Skeletal muscle tissue (tissue), 4 donors: ENCODE results near the gene PDILT. TPM values are rescaled to one million over a fixed set of nuclear protein-coding genes. Genes with fewer than 3 reads are reported as not detected.
"Not testable (repeated sequence)": the region's sequence is repeated elsewhere in the genome, so short reads cannot be mapped to it uniquely, and the experiment has no call there.

Source experiments
- H3K27ac ChIP-seq: one replicate; pipeline ENCODE4 v1.7.0; 2013; ENCODE audit warnings: mild to moderate bottlenecking, low read depth, low read length, inconsistent platforms
- H3K27me3 ChIP-seq, 3 donors: one replicate each; pipeline ENCODE4 v1.7.0; 2013; ENCODE audit warnings: low read length in 3 of 3; ENCODE audit not compliant: control insufficient read depth in 3 of 3, insufficient read depth in 3 of 3
- H3K36me3 ChIP-seq, 3 donors: one replicate each; pipeline ENCODE4 v1.7.0; 2013; ENCODE audit warnings: low read length in 3 of 3; ENCODE audit not compliant: control insufficient read depth in 3 of 3, insufficient read depth in 3 of 3
- H3K4me1 ChIP-seq, 3 donors: one replicate each; pipeline ENCODE4 v1.7.0; 2013; ENCODE audit warnings: low read length in 3 of 3, mild to moderate bottlenecking in 3 of 3; ENCODE audit not compliant: control insufficient read depth in 3 of 3, insufficient read depth in 3 of 3
- H3K4me3 ChIP-seq, 3 donors: one replicate each; pipeline ENCODE4 v1.7.0; 2013; ENCODE audit warnings: low read length in 3 of 3
- H3K9ac ChIP-seq, 3 donors: one replicate each; pipeline ENCODE4 v1.7.0; 2013; ENCODE audit warnings: low read length in 3 of 3, mild to moderate bottlenecking in 3 of 3, moderate library complexity in 2 of 3, low read depth in 1 of 3
- H3K9me3 ChIP-seq, 3 donors: one replicate each; pipeline ENCODE4 v1.7.0; 2013; ENCODE audit warnings: low read length in 3 of 3; ENCODE audit not compliant: control insufficient read depth in 3 of 3
- total RNA-seq: library from RNA; depleted of rRNA; stranded (reverse); fragments of >200 nt; gene quantifications from one replicate; pipeline ENCODE4 v1.2.3, GENCODE V29; 2014
- donor health status: Osteomylitis.

Gene PDILT
- total RNA-seq, 1 donor from 2014 or later: not detected

DNA sequence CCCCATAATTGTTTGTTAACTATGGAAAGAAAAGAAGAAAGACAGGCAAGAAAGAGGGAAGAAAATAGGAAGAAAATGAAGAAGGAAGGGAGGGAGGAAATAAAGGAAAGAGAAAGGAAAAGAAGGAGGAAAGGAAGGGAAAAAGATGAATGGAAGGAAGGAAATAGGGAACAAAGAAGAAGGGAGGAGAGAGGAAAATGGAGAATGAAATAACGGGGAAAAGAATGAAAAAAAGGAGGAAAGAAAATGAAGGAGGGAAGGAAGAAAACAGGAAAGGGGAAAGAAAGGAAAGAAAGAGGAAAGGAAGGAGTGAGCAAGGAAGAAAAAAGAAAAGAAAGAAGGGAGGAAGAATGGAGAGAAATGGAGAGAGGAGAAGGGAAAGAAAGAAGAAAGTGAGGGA lies 25.9 kb upstream of the PDILT start:
- H3K36me3 ChIP-seq, H3K27me3 ChIP-seq, H3K4me1 ChIP-seq, H3K9ac ChIP-seq, H3K27ac ChIP-seq, H3K9me3 ChIP-seq, H3K4me3 ChIP-seq: not testable (repeated sequence)

DNA sequence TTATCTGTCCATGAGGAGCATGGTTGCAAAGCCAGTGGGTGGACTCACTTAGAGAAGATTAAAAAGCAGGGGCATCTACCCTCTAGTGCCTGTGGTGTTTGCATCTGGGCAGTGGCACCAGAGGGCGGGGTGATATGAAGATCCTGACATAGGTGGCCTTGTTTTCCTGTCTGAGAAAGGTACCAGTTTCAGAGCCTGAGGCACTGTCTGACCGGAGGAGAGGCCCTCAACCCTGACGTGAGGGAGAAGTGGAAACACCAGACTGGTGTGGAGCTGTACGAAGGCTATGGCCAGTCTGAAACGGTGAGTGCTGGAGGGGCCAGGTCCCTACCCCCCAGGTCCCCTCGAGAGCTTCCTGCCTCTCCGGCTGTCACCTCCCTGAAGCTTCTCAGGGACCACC lies 25.0 kb upstream of the PDILT start:
- not testable (repeated sequence) for H3K9ac ChIP-seq, H3K27ac ChIP-seq, H3K4me1 ChIP-seq, H3K36me3 ChIP-seq, H3K27me3 ChIP-seq, H3K9me3 ChIP-seq, H3K4me3 ChIP-seq

GRCh38 chr16:20427401-20427797 lies 22.9 kb upstream of the PDILT start:
- H3K9me3 ChIP-seq, H3K4me3 ChIP-seq, H3K27ac ChIP-seq, H3K9ac ChIP-seq, H3K27me3 ChIP-seq, H3K4me1 ChIP-seq, H3K36me3 ChIP-seq: not testable (repeated sequence)

GRCh38 chr16:20424129-20424866 lies 19.8 kb upstream of the PDILT start:
- no peaks in the 10 kb centered on the region for H3K27me3 ChIP-seq
- no peaks in the 10 kb centered on the region for H3K4me1 ChIP-seq
- H3K9ac ChIP-seq: no peak overlapping the region
- no peak overlapping the region for H3K4me3 ChIP-seq
- no peak overlapping the region for H3K27ac ChIP-seq
- no peaks in the 10 kb centered on the region for H3K36me3 ChIP-seq
- H3K9me3 ChIP-seq: no peaks in the 10 kb centered on the region

DNA sequence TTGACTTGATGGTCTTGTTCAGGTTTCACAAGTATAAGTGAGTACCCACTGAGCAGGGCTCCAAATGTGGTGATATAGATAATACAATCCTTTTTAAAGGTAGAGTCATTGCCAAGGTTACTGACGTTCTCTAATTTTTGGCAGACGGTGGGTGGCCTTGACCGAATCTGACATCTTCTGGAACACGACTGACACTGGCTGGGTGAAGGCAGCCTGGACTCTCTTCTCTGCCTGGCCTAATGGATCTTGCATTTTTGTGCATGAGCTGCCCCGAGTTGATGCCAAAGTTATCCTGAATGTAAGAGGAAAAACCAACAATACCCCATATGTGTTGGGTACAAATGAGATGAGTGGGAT lies 19.2 kb upstream of the PDILT start:
- H3K36me3 ChIP-seq, H3K27me3 ChIP-seq, H3K4me3 ChIP-seq, H3K9ac ChIP-seq, H3K9me3 ChIP-seq, H3K4me1 ChIP-seq, H3K27ac ChIP-seq: not testable (repeated sequence)

DNA sequence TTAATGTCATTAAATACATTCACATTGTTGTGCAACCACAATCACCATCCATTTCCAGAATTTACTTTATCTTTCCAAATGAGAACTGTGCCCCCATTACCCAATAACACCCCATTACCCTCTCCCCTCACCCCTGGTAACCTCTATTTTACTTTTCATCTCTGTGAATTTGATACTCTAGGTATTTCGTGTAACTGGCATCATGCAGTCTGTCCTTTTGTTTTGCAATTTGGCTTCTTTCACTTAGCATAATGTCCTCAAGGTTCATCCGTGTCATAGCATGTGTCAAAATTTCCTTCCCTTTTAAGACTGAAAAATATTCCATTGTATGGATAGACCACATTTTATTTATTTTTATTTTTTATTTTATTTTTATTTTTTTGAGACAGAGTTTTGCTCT lies 17.2 kb upstream of the PDILT start:
- not testable (repeated sequence) for H3K27me3 ChIP-seq, H3K36me3 ChIP-seq, H3K27ac ChIP-seq, H3K9me3 ChIP-seq, H3K4me1 ChIP-seq, H3K9ac ChIP-seq, H3K4me3 ChIP-seq

- not testable (repeated sequence) for H3K27ac ChIP-seq, H3K9ac ChIP-seq, H3K9me3 ChIP-seq, H3K4me3 ChIP-seq, H3K36me3 ChIP-seq, H3K4me1 ChIP-seq, H3K27me3 ChIP-seq
Observed at GRCh38 chr16:20419093-20419492, 14.6 kb upstream of the PDILT start.

DNA sequence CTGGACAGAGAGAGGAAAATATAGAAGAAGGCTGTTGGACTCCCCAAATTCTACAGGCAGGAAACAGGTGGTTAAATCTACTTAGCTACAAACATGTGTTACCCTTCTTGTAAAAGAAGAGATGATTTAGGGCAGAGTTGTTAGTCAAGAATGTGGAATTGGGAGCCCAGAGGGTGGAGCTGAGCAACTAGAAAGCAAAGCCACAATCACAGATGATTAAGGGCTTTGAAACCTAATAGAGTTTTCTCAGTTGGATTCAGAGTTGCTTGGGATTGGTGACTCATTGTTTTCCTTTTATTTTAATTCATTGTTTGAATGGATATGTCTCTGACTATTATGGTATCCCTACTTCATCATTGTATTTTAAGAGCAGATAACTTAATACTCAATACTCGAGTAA lies 11.0 kb upstream of the PDILT start:
- Histone ChIP-seq H3K4me1 (no peaks in the 10 kb centered on the region), H3K4me3 (no peak overlapping the region), H3K9ac (no peak overlapping the region), H3K27me3 (no peaks in the 10 kb centered on the region), H3K27ac (no peak overlapping the region), H3K9me3 (no peaks in the 10 kb centered on the region), H3K36me3 (peaks cover 0 to 2% (median 0%) of the 10 kb centered on the region in 3 donors)

- H3K4me3 ChIP-seq: no peak overlapping the region
- H3K4me1 ChIP-seq: peaks cover 0 to 3% (median 0%) of the 10 kb centered on the region in 3 donors
Observed at GRCh38 chr16:20411055-20411454, 6.5 kb upstream of the PDILT start.

DNA sequence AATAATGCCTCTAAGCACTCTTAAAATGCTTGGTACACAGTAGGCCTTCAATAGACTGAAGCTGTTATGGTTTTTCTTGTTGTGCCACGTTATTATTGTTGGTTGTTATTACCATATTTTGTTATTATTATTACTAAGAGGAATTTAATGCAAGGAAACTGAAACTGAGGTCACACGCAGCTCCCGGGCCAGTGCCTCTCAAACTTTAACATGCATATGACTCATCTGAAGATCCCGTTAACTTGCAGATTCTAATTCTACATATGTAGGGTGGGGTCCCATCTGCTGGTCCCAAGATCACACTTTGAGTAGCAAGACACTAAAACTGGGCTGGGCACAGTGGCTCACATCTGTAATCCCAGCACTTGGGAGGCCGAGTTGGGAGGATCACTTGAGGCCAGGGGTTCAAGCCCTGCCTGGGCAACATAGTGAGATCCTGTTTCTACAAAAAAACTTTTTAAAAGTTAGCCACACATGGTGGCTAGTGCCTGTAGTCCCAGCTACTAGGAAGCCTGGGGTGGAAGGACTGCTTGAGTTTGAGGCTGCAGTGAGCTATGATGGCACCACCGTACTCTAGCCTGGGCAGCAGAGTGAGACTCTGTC lies 5.7 kb upstream of the PDILT start:
- no peaks in the 10 kb centered on the region for H3K9me3 ChIP-seq
- no peaks in the 10 kb centered on the region for H3K27me3 ChIP-seq
- no peaks in the 10 kb centered on the region for H3K36me3 ChIP-seq
- H3K27ac ChIP-seq: no peak overlapping the region
- H3K4me3 ChIP-seq: peak overlapping the region; percentile 22 to 41 (median 40)
- peak overlapping the region; percentile 48 to 55 (median 52) for H3K9ac ChIP-seq
- H3K4me1 ChIP-seq: peaks cover 0 to 3% (median 0%) of the 10 kb centered on the region in 3 donors

More at GRCh38 chr16:20411055-20411454, 6.5 kb upstream of the PDILT start:
- Histone ChIP-seq H3K9ac (no peak overlapping the region), H3K36me3 (no peaks in the 10 kb centered on the region), H3K27ac (no peak overlapping the region), H3K27me3 (no peaks in the 10 kb centered on the region), H3K9me3 (no peaks in the 10 kb centered on the region)
